ENCODE data around the gene DAB2IP.

DAB2IP gene

GRCh38 chr9:121773954-121774714 is 122.7 kb downstream of the DAB2IP start:
- Histone ChIP-seq H3K4me1 (ENCODE audit: insufficient read depth, low read length) (no peaks in the 10 kb centered on the region), H3K36me3 (ENCODE audit: insufficient read depth, low read length) (peaks cover 73% of the 10 kb centered on the region)

GRCh38 chr9:121774715-121775613 is 123.5 kb downstream of the DAB2IP start:
- Histone ChIP-seq H2AFZ (ENCODE audit: low read depth, low read length) (no peak overlapping the region), H3K9me3 (ENCODE audit: low read length) (peaks cover 14% of the 10 kb centered on the region), H3K36me3 (ENCODE audit: insufficient read depth, low read length) (peaks cover 65% of the 10 kb centered on the region), H3K27me3 (ENCODE audit: insufficient read depth, low read length) (no peaks in the 10 kb centered on the region), H3K4me1 (ENCODE audit: insufficient read depth, low read length) (peaks cover 5% of the 10 kb centered on the region), H3K4me3 (ENCODE audit: low read length) (no peak overlapping the region)

More at GRCh38 chr9:121773954-121774714, 122.7 kb downstream of the DAB2IP start:
- H2AFZ ChIP-seq (ENCODE audit: low read depth, low read length) = no peak overlapping the region
- no peaks in the 10 kb centered on the region for H3K27me3 ChIP-seq (ENCODE audit: insufficient read depth, low read length)
- peaks cover 14% of the 10 kb centered on the region for H3K9me3 ChIP-seq (ENCODE audit: low read length)
- no peak overlapping the region for H3K4me3 ChIP-seq (ENCODE audit: low read length)

DNA sequence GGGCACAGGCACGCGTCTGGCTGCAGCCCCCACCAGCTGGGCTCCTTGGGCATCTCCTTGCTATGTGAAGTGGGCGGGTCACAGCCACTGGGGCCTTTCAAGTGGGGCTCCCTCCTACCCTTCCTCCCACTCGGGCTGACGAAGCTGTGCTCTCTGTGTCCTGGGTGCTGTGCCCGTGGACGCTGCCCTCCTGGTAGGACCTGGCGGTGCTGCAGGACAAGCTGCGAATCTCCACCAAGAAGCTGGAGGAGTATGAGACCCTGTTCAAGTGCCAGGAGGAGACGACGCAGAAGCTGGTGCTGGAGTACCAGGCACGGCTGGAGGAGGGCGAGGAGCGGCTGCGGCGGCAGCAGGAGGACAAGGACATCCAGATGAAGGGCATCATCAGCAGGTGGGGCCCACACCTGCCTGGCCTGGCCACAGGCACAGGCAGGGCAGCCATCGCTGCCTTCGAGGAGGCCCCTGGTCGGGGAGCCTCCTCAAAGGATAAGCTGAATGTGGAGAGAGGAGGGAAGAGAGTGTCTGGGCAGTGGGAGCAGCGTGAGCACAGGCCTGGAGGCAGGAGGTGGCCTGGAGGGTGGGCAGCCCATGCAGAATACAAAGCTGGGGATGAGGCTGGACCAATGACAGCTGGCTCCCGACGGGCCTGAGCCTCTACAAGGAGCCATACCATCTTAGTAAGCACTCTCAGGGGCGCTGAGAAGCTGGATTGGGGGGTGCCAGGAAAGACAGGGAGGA is 124.7 kb downstream of the DAB2IP start:
- Histone ChIP-seq H2AFZ (ENCODE audit: low read depth, low read length) (no peak overlapping the region), H3K9me3 (ENCODE audit: low read length) (peaks cover 14% of the 10 kb centered on the region), H3K4me3 (ENCODE audit: low read length) (no peak overlapping the region), H3K4me1 (ENCODE audit: insufficient read depth, low read length) (peaks cover 5% of the 10 kb centered on the region), H3K36me3 (ENCODE audit: insufficient read depth, low read length) (peaks cover 61% of the 10 kb centered on the region), H3K27me3 (ENCODE audit: insufficient read depth, low read length) (no peaks in the 10 kb centered on the region)

DNA sequence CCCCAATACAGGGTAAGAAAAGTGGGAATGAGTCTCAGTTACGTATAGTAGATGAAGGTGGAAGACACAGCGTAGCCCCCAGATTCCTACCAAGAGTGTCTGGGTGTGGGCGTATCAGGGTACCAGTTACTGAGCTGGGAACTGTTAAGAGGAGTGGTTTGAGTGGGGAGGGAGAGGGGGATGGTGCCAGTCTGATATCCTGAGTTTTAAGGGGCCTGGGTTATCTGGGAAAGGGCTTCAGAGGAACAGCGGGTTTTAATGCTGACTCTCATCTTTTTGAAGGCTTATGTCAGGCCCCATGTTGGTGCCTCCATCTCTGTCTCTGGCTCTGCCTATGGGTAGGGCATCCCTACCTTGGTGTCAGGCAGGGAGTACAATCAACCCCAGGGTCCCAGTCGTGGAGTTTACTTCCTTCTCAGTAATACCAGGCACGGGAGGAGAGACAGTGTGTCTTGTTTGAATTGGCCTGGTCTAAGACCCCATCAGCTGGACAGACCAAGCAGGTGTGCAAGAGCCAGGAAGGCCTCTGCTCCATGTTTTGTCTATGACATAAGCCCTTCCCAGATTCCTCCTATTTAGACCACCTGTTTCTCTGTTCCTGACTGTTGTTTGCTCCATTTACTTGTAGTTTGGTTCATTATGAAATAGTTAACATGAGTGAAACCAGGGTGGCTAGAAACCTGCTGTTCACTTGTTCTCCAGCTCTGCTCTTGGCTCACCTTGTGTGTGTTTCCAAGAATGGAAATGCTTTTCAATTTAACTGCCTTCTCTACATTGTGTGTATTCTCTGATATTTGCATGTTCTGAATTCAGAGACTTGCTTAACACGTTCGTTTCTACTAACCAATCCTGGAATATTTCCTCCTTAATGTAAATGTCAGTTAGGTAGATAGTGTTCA is 125.6 kb downstream of the DAB2IP start:
- peaks cover 14% of the 10 kb centered on the region for H3K9me3 ChIP-seq (ENCODE audit: low read length)
- H2AFZ ChIP-seq (ENCODE audit: low read depth, low read length) = no peak overlapping the region
- no peaks in the 10 kb centered on the region for H3K27me3 ChIP-seq (ENCODE audit: insufficient read depth, low read length)
- H3K4me1 ChIP-seq (ENCODE audit: insufficient read depth, low read length) = peaks cover 5% of the 10 kb centered on the region
- no peak overlapping the region for H3K4me3 ChIP-seq (ENCODE audit: low read length)
- H3K36me3 ChIP-seq (ENCODE audit: insufficient read depth, low read length) = peaks cover 66% of the 10 kb centered on the region

GRCh38 chr9:121778252-121779225 is 127.1 kb downstream of the DAB2IP start:
- H3K36me3 ChIP-seq (ENCODE audit: insufficient read depth, low read length) = peaks cover 54% of the 10 kb centered on the region
- H3K9me3 ChIP-seq (ENCODE audit: low read length) = peaks cover 14% of the 10 kb centered on the region
- H2AFZ ChIP-seq (ENCODE audit: low read depth, low read length) = no peak overlapping the region
- H3K27me3 ChIP-seq (ENCODE audit: insufficient read depth, low read length) = no peaks in the 10 kb centered on the region
- peaks cover 13% of the 10 kb centered on the region for H3K4me1 ChIP-seq (ENCODE audit: insufficient read depth, low read length)
- H3K4me3 ChIP-seq (ENCODE audit: low read length) = no peak overlapping the region

DNA sequence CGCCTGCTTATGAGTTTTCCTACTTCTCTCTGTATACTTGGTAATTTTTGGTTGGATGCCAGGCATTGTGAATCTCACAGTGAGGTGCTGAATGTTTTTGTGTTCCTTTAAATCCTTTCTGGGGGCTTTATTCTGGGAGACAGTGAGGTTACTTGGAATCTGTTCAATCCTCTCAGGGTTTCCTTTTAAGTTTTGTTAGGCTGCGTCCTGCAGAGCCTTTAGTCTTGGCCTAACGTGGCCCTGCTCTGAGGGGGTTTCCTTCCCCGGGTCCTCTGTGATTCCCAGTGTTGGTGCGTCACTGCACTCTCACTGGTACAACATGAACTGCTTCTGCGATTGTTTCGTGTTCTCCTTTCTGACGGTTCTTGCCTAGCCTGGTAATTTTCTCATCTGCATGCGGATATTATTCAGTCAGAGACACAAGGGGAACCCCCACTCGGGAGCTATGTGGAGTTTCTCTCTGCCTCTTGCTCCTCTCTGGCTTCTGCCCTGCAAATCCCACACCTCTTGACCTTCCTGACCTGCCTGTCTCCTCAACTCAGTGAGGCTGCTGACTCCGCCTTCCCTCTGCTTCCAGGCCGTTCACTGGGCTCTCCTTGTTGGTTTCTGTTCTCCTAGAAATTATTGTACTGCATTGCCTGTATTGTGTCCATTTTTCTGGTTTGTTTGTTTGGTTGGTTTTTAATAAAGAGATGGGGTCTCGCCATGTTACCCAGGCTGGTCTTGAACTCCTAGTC is 128.1 kb downstream of the DAB2IP start:
- H2AFZ ChIP-seq (ENCODE audit: low read depth, low read length) = no peak overlapping the region
- H3K4me1 ChIP-seq (ENCODE audit: insufficient read depth, low read length) = peaks cover 23% of the 10 kb centered on the region
- H3K4me3 ChIP-seq (ENCODE audit: low read length) = no peak overlapping the region
- H3K36me3 ChIP-seq (ENCODE audit: insufficient read depth, low read length) = peaks cover 45% of the 10 kb centered on the region
- peaks cover 14% of the 10 kb centered on the region for H3K9me3 ChIP-seq (ENCODE audit: low read length)
- H3K27me3 ChIP-seq (ENCODE audit: insufficient read depth, low read length) = no peaks in the 10 kb centered on the region

GRCh38 chr9:121780177-121781040 is 129.0 kb downstream of the DAB2IP start:
- Histone ChIP-seq H3K4me1 (ENCODE audit: insufficient read depth, low read length) (peaks cover 32% of the 10 kb centered on the region), H3K9me3 (ENCODE audit: low read length) (peaks cover 14% of the 10 kb centered on the region)

GRCh38 chr9:121781145-121781548 is 129.7 kb downstream of the DAB2IP start:
- Histone ChIP-seq H3K4me3 (ENCODE audit: low read length) (no peak overlapping the region), H2AFZ (ENCODE audit: low read depth, low read length) (no peak overlapping the region), H3K9me3 (ENCODE audit: low read length) (peaks cover 11% of the 10 kb centered on the region), H3K4me1 (ENCODE audit: insufficient read depth, low read length) (peaks cover 34% of the 10 kb centered on the region), H3K36me3 (ENCODE audit: insufficient read depth, low read length) (peaks cover 30% of the 10 kb centered on the region), H3K27me3 (ENCODE audit: insufficient read depth, low read length) (no peaks in the 10 kb centered on the region)

More at GRCh38 chr9:121780177-121781040, 129.0 kb downstream of the DAB2IP start:
- peaks cover 38% of the 10 kb centered on the region for H3K36me3 ChIP-seq (ENCODE audit: insufficient read depth, low read length)
- no peak overlapping the region for H3K4me3 ChIP-seq (ENCODE audit: low read length)
- no peak overlapping the region for H2AFZ ChIP-seq (ENCODE audit: low read depth, low read length)
- H3K27me3 ChIP-seq (ENCODE audit: insufficient read depth, low read length) = no peaks in the 10 kb centered on the region

- Histone ChIP-seq H3K9me3 (ENCODE audit: low read length) (peaks cover 11% of the 10 kb centered on the region), H3K27me3 (ENCODE audit: insufficient read depth, low read length) (no peaks in the 10 kb centered on the region), H3K36me3 (ENCODE audit: insufficient read depth, low read length) (peaks cover 24% of the 10 kb centered on the region), H3K4me3 (ENCODE audit: low read length) (no peak overlapping the region), H2AFZ (ENCODE audit: low read depth, low read length) (no peak overlapping the region), H3K4me1 (ENCODE audit: insufficient read depth, low read length) (peaks cover 34% of the 10 kb centered on the region)
Observed at GRCh38 chr9:121781701-121782464, 130.4 kb downstream of the DAB2IP start.

Data from neuron (in vitro differentiated cells).